CD14-positive monocyte (primary cell): ENCODE results near the gene KIT. TPM values are rescaled to one million over a fixed set of nuclear protein-coding genes. Genes with fewer than 3 reads are reported as not detected.

ENCODE experiments used
- DNase-seq, 3 donors: peaks; one replicate each; pipeline ENCODE4 v3.0.0-alpha.2; 2011 to 2022
- H2AFZ ChIP-seq: 2 replicates; pipeline ENCODE4 v1.6.0; 2012; ENCODE audit warnings: mild to moderate bottlenecking, low read depth, low read length, inconsistent platforms; ENCODE audit not compliant: insufficient read depth, poor library complexity, severe bottlenecking
- H3K27ac ChIP-seq, 2 donors: 1 replicate in 1 of 2; 2 replicates in 1 of 2; pipeline ENCODE4 v1.5.1; 2012 to 2013; ENCODE audit warnings: low read length in 2 of 2, control low read depth in 1 of 2, inconsistent platforms in 1 of 2, low read depth in 1 of 2, mild to moderate bottlenecking in 1 of 2
- H3K27me3 ChIP-seq, 2 donors: one replicate each; pipeline versions ENCODE4 v1.6.0 to v1.6.1; 2011 to 2013; ENCODE audit warnings: low read length in 2 of 2; ENCODE audit not compliant: control insufficient read depth in 2 of 2, insufficient read depth in 2 of 2
- H3K36me3 ChIP-seq, 2 donors: replicated peaks in 1 of 2; 1 replicate in 1 of 2; 2 replicates in 1 of 2; pipeline versions ENCODE4 v1.5.1 to v1.6.1; 2012 to 2013; ENCODE audit warnings: low read length in 2 of 2, control low read depth in 1 of 2, inconsistent platforms in 1 of 2, mild to moderate bottlenecking in 1 of 2; ENCODE audit not compliant: insufficient read depth in 2 of 2, control insufficient read depth in 1 of 2
- H3K4me1 ChIP-seq, 2 donors: 1 replicate in 1 of 2; 2 replicates in 1 of 2; pipeline versions ENCODE4 v1.5.1 to v1.6.1; 2012 to 2013; ENCODE audit warnings: low read length in 2 of 2, control low read depth in 1 of 2, inconsistent platforms in 1 of 2, mild to moderate bottlenecking in 1 of 2, moderate library complexity in 1 of 2; ENCODE audit not compliant: insufficient read depth in 2 of 2, control insufficient read depth in 1 of 2
- H3K4me2 ChIP-seq: replicated peaks from 2 replicates; pipeline ENCODE3; 2012; ENCODE audit warnings: low read length, moderate library complexity, mild to moderate bottlenecking; ENCODE audit not compliant: poor library complexity, severe bottlenecking; ENCODE audit errors: extremely low read depth
- H3K4me3 ChIP-seq, 3 experiments: fragments of 200-600 bp in 1 of 3; sonication (generic) in 1 of 3; replicated peaks in 1 of 3; 1 replicate in 2 of 3; 2 replicates in 1 of 3; pipeline ENCODE4 v1.5.1; 2011 to 2013; ENCODE audit warnings: low read length in 3 of 3, mild to moderate bottlenecking in 3 of 3, control low read depth in 2 of 3, low read depth in 2 of 3, inconsistent platforms in 1 of 3, moderate library complexity in 1 of 3
- H3K79me2 ChIP-seq: 2 replicates; pipeline ENCODE4 v1.6.0; 2012; ENCODE audit warnings: mild to moderate bottlenecking, control low read depth, inconsistent platforms, low read length, moderate library complexity; ENCODE audit not compliant: insufficient read depth
- H3K9ac ChIP-seq: 2 replicates; pipeline ENCODE4 v1.6.0; 2017; ENCODE audit warnings: low read length, mild to moderate bottlenecking; ENCODE audit not compliant: insufficient read depth, poor library complexity, severe bottlenecking
- H3K9me3 ChIP-seq, 2 donors: replicated peaks in 1 of 2; 1 replicate in 1 of 2; 2 replicates in 1 of 2; pipeline versions ENCODE4 v1.5.1 to v1.6.1; 2012 to 2013; ENCODE audit warnings: low read length in 2 of 2, control low read depth in 1 of 2; ENCODE audit not compliant: control insufficient read depth in 1 of 2, insufficient read depth in 1 of 2
- H4K20me1 ChIP-seq: 2 replicates; pipeline ENCODE4 v1.6.0; 2012; ENCODE audit warnings: mild to moderate bottlenecking, low read length, control low read depth, moderate library complexity; ENCODE audit not compliant: insufficient read depth
- H3K27ac Mint-ChIP-seq, 7 donors: one replicate each; pipeline ENCODE4 v1.8.0; 2020; ENCODE audit warnings: mild to moderate bottlenecking in 7 of 7, mixed read lengths in 7 of 7, moderate library complexity in 6 of 7, inconsistent platforms in 2 of 7
- H3K27me3 Mint-ChIP-seq, 3 donors: one replicate each; pipeline ENCODE4 v1.8.0; 2021 to 2022; ENCODE audit warnings: low read depth in 3 of 3, mild to moderate bottlenecking in 3 of 3, mixed read lengths in 3 of 3, moderate library complexity in 3 of 3, inconsistent platforms in 1 of 3
- H3K36me3 Mint-ChIP-seq, 2 donors: one replicate each; pipeline ENCODE4 v1.8.0; 2020; ENCODE audit warnings: mixed read lengths in 2 of 2, inconsistent platforms in 1 of 2, mild to moderate bottlenecking in 1 of 2
- H3K4me1 Mint-ChIP-seq: one replicate; pipeline ENCODE4 v1.8.0; 2020; ENCODE audit warnings: mild to moderate bottlenecking, mixed read lengths
- H3K4me3 Mint-ChIP-seq, 2 donors: one replicate each; pipeline ENCODE4 v1.8.0; 2020; ENCODE audit warnings: mild to moderate bottlenecking in 2 of 2, mixed read lengths in 2 of 2, moderate library complexity in 1 of 2
- H3K9me3 Mint-ChIP-seq, 7 donors: one replicate each; pipeline ENCODE4 v1.8.0; 2020 to 2022; ENCODE audit warnings: mixed read lengths in 7 of 7, mild to moderate bottlenecking in 6 of 7, moderate library complexity in 6 of 7, inconsistent platforms in 2 of 7
- WGBS: methylation state at CpG from one replicate; pipeline ENCODE4 v1.1.5; 2013; ENCODE audit warnings: missing lambda C conversion rate; ENCODE audit not compliant: insufficient coverage; 5-methylcytosine and 5-hydroxymethylcytosine counted together
- intact Hi-C, 2 donors: fragments of 100-400 bp; cut with micrococcal nuclease; formaldehyde crosslinking; loops; one replicate each; pipeline versions ENCODE4 v1.15.0 to v1.15.1; 2023
- polyA plus RNA-seq, 3 donors: library from polyadenylated mRNA; depleted of rRNA in 1 of 3; unstranded in 2 of 3; stranded (reverse) in 1 of 3; fragments of 300-500 nt in 2 of 3; fragments of >200 nt in 1 of 3; fragmentation: Illumina TruSeq in 2 of 3; gene quantifications; 1 replicate in 2 of 3; 2 replicates in 1 of 3; pipeline ENCODE4 v1.2.3, GENCODE V29; 2012 to 2021
- TF ChIP-seq, protein P1 (sequence below): fragments of 200-600 bp; IDR thresholded peaks from one replicate; pipeline ENCODE4 v1.8.0; 2022; ENCODE audit warnings: antibody characterized with exemption, mild to moderate bottlenecking

KIT gene
- polyA plus RNA-seq, 3 donors = not detected

DNA sequence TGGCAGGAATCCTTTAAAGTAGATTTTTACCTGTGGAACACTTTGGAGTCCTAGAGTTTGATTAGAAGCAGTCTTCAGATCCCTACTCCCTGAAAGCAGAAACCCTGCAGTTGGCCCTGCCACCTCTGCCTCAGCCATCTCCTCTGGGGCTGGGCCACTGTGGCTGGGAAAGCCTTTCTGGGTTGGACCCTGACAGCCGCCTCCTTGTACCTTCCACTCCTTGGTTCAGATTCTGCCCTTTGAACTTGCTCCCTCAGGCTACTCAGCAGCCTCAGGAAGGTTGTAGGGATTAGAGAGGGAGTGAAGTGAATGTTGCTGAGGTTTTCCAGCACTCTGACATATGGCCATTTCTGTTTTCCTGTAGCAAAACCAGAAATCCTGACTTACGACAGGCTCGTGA is 65.5 kb downstream of the KIT start:
- peaks cover 1% of the 10 kb centered on the region for H3K4me1 Mint-ChIP-seq
- H3K4me1 ChIP-seq = no peaks in the 10 kb centered on the region
- H3K27me3 Mint-ChIP-seq = peaks cover 0 to 3% (median 2%) of the 10 kb centered on the region in 3 donors
- no peaks in the 10 kb centered on the region for H3K9me3 Mint-ChIP-seq
- WGBS = 77% methylated on average over 2 of the region's 3 CpGs
- TF ChIP-seq, protein P1, sequence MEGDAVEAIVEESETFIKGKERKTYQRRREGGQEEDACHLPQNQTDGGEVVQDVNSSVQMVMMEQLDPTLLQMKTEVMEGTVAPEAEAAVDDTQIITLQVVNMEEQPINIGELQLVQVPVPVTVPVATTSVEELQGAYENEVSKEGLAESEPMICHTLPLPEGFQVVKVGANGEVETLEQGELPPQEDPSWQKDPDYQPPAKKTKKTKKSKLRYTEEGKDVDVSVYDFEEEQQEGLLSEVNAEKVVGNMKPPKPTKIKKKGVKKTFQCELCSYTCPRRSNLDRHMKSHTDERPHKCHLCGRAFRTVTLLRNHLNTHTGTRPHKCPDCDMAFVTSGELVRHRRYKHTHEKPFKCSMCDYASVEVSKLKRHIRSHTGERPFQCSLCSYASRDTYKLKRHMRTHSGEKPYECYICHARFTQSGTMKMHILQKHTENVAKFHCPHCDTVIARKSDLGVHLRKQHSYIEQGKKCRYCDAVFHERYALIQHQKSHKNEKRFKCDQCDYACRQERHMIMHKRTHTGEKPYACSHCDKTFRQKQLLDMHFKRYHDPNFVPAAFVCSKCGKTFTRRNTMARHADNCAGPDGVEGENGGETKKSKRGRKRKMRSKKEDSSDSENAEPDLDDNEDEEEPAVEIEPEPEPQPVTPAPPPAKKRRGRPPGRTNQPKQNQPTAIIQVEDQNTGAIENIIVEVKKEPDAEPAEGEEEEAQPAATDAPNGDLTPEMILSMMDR = no peak
- no peak overlapping the region for H3K27ac Mint-ChIP-seq
- H3K27ac ChIP-seq = no peak overlapping the region
- no peaks in the 10 kb centered on the region for H3K36me3 Mint-ChIP-seq
- no peak for DNase-seq
- no peak overlapping the region for H3K4me3 ChIP-seq
- intact Hi-C loops = no loop called here
- H3K9me3 ChIP-seq = no peaks in the 10 kb centered on the region
- no peak overlapping the region for H3K9ac ChIP-seq
- H3K4me2 ChIP-seq = no peak overlapping the region
- no peak overlapping the region for H3K4me3 Mint-ChIP-seq
- H2AFZ ChIP-seq = no peak overlapping the region
- no peaks in the 10 kb centered on the region for H3K79me2 ChIP-seq
- H3K27me3 ChIP-seq = no peaks in the 10 kb centered on the region
- no peaks in the 10 kb centered on the region for H3K36me3 ChIP-seq
- no peaks in the 10 kb centered on the region for H4K20me1 ChIP-seq

DNA sequence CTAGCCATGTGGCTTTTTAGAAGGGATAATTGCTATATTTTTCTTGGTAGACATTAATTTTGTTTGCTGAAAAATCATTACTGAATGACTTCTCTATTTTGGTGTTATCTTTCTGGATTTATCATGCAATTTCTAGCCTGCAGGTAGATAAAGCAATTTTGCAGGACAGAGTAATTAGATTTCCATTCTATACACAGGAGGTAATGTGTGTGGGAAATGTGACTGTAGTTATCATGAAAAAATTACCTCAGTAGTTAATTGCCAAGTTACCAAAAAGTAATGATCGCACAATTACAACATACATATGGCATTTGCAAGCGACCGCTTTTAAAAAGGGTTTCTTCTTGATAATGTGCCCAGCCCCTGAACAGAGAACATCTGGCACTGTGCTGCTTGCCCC is 66.1 kb downstream of the KIT start:
- Mint-ChIP-seq H3K4me3 (no peak overlapping the region), H3K9me3 (no peaks in the 10 kb centered on the region), H3K27me3 (peaks cover 0 to 3% (median 2%) of the 10 kb centered on the region in 3 donors), H3K4me1 (peaks cover 1% of the 10 kb centered on the region), H3K27ac (no peak overlapping the region), H3K36me3 (no peaks in the 10 kb centered on the region)
- Histone ChIP-seq H3K27ac (no peak overlapping the region), H2AFZ (no peak overlapping the region), H3K9me3 (no peaks in the 10 kb centered on the region), H4K20me1 (no peaks in the 10 kb centered on the region), H3K4me3 (no peak overlapping the region), H3K4me2 (no peak overlapping the region), H3K36me3 (no peaks in the 10 kb centered on the region), H3K27me3 (no peaks in the 10 kb centered on the region), H3K4me1 (no peaks in the 10 kb centered on the region), H3K79me2 (no peaks in the 10 kb centered on the region), H3K9ac (no peak overlapping the region)
- intact Hi-C loops = no loop called here
- no peak for DNase-seq
- WGBS = 100% methylated on average over 3 of the region's 3 CpGs
- TF ChIP-seq, protein P1 = no peak
